ENCODE results near the gene LRP2. TPM values are rescaled to one million over a fixed set of nuclear protein-coding genes. Genes with fewer than 3 reads are reported as not detected.

Gene LRP2
- total and polyA plus RNA-seq, 4 donors: 0.19 to 5.7 (median 0.40) TPM

DNA sequence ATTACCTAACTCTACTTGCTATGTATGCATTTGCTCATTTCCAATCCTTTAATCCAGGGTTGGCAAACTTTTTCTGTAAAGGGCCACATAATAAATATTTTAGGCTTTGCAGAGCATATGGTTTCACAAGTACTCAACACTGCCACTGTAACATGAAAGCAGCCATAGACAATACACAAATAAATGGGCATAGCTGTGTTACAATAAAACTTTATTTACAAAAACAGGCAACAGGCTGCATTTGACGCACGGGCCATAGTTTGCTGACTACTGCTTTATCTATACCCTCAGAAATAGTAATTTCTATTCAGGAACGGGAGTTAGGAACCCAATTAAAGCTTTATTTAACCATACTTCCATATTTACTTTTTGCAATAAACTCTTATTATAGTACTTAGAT is 154.3 kb downstream of the LRP2 start:
- Histone ChIP-seq H3K4me3 (ENCODE audit: low read depth in 1 of 3, low read length in 3 of 3) (no peak overlapping the region), H3K9ac (ENCODE audit: low read depth in 1 of 2, low read length in 2 of 2) (no peak overlapping the region), H3K27me3 (ENCODE audit: control insufficient read depth in 4 of 4, insufficient read depth in 4 of 4, low read length in 3 of 4) (no peaks in the 10 kb centered on the region), H3K36me3 (ENCODE audit: control insufficient read depth in 4 of 4, insufficient read depth in 3 of 4, low read depth in 1 of 4, low read length in 3 of 4) (peaks cover 0 to 4% (median 1%) of the 10 kb centered on the region in 4 donors), H3K9me3 (ENCODE audit: control insufficient read depth in 4 of 4, low read length in 3 of 4) (no peaks in the 10 kb centered on the region), H3K4me1 (ENCODE audit: control insufficient read depth in 4 of 4, insufficient read depth in 4 of 4, low read length in 3 of 4) (no peaks in the 10 kb centered on the region), H3K27ac (ENCODE audit: low read depth in 1 of 2, low read length in 2 of 2) (no peak overlapping the region)
- TF ChIP-seq RAD21 (IDR thresholded peaks at IDR 0.05): no peak
- no peak for TF ChIP-seq FOXA1 (IDR thresholded peaks at IDR 0.05)
- WGBS: 92% methylated on average over 3 of the region's 3 CpGs
- DNase-seq (ENCODE audit: low spot score): no peak

DNA sequence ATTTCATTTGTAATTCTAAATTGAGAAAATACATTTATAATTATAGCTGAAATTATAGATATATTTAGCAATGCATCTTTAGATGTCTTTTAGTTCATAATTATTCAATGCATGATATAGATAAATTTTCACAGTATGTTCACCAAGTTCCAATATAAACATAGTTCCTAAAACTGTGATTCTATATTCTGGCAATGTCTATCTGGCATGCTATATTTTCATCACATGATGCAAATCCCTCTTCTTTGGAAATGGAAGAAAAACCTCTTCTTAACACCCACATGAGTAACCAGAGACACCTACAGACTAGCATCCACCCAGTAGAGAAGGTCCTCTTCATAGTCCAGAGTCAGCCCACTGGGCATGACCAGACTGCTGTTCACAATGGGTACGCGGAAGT is 157.2 kb downstream of the LRP2 start:
- Histone ChIP-seq H3K4me3 (ENCODE audit: low read depth in 1 of 3, low read length in 3 of 3) (no peak overlapping the region), H3K9ac (ENCODE audit: low read depth in 1 of 2, low read length in 2 of 2) (no peak overlapping the region), H3K9me3 (ENCODE audit: control insufficient read depth in 4 of 4, low read length in 3 of 4) (no peaks in the 10 kb centered on the region), H3K27ac (ENCODE audit: low read depth in 1 of 2, low read length in 2 of 2) (no peak overlapping the region), H3K27me3 (ENCODE audit: control insufficient read depth in 4 of 4, insufficient read depth in 4 of 4, low read length in 3 of 4) (no peaks in the 10 kb centered on the region), H3K4me1 (ENCODE audit: control insufficient read depth in 4 of 4, insufficient read depth in 4 of 4, low read length in 3 of 4) (no peaks in the 10 kb centered on the region), H3K36me3 (ENCODE audit: control insufficient read depth in 4 of 4, insufficient read depth in 3 of 4, low read depth in 1 of 4, low read length in 3 of 4) (peaks cover 0 to 2% (median 0%) of the 10 kb centered on the region in 4 donors)
- no peak for DNase-seq (ENCODE audit: low spot score)
- over 99% methylated on average over 2 of the region's 2 CpGs for WGBS
- TF ChIP-seq YY1 (IDR thresholded peaks at IDR 0.05): no peak
- TF ChIP-seq JUND (IDR thresholded peaks at IDR 0.05): no peak
- TF ChIP-seq, protein P1, sequence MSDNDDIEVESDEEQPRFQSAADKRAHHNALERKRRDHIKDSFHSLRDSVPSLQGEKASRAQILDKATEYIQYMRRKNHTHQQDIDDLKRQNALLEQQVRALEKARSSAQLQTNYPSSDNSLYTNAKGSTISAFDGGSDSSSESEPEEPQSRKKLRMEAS (IDR thresholded peaks at IDR 0.05): no peak
- TF ChIP-seq NR2F2 (IDR thresholded peaks at IDR 0.05): no peak

DNA sequence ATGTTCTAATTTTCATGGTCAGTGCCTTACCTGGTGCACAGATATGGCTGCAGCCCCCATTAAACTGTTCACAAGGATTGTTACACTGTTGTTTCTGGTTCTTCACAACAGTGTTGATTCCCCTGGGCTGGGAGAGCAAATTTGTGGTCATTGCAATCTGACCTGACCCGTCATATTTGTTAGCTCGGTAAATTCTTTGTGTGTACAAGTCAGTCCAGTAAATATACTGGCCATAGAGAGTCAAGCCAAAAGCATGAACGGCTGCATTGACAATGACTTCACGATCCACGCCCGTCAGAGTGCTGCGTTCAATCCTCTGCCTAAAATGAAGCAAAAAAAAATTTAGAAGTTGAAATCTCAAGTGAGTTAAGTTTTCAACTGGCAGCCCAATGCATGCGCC is 158.4 kb downstream of the LRP2 start:
- H3K36me3 ChIP-seq (ENCODE audit: control insufficient read depth in 4 of 4, insufficient read depth in 3 of 4, low read depth in 1 of 4, low read length in 3 of 4): peaks cover 0 to 2% (median 0%) of the 10 kb centered on the region in 4 donors
- no peaks in the 10 kb centered on the region for H3K27me3 ChIP-seq (ENCODE audit: control insufficient read depth in 4 of 4, insufficient read depth in 4 of 4, low read length in 3 of 4)
- H3K27ac ChIP-seq (ENCODE audit: low read depth in 1 of 2, low read length in 2 of 2): no peak overlapping the region
- H3K9me3 ChIP-seq (ENCODE audit: control insufficient read depth in 4 of 4, low read length in 3 of 4): no peaks in the 10 kb centered on the region
- TF ChIP-seq, protein P2, sequence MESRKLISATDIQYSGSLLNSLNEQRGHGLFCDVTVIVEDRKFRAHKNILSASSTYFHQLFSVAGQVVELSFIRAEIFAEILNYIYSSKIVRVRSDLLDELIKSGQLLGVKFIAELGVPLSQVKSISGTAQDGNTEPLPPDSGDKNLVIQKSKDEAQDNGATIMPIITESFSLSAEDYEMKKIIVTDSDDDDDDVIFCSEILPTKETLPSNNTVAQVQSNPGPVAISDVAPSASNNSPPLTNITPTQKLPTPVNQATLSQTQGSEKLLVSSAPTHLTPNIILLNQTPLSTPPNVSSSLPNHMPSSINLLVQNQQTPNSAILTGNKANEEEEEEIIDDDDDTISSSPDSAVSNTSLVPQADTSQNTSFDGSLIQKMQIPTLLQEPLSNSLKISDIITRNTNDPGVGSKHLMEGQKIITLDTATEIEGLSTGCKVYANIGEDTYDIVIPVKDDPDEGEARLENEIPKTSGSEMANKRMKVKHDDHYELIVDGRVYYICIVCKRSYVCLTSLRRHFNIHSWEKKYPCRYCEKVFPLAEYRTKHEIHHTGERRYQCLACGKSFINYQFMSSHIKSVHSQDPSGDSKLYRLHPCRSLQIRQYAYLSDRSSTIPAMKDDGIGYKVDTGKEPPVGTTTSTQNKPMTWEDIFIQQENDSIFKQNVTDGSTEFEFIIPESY (IDR thresholded peaks at IDR 0.05): no peak
- TF ChIP-seq RAD21 (IDR thresholded peaks at IDR 0.05): no peak
- TF ChIP-seq SP1 (IDR thresholded peaks at IDR 0.05): no peak
- TF ChIP-seq TAF1 (conservative IDR thresholded peaks at IDR 0.05): no peak
- TF ChIP-seq, protein P1 (IDR thresholded peaks at IDR 0.05): no peak
- no peak for TF ChIP-seq FOXA2 (IDR thresholded peaks at IDR 0.05)
- no peak for TF ChIP-seq JUND (IDR thresholded peaks at IDR 0.05)
- H3K9ac ChIP-seq (ENCODE audit: low read depth in 1 of 2, low read length in 2 of 2): no peak overlapping the region
- H3K4me3 ChIP-seq (ENCODE audit: low read depth in 1 of 3, low read length in 3 of 3): no peak overlapping the region
- 46% methylated on average over 8 of the region's 8 CpGs for WGBS
- DNase-seq (ENCODE audit: low spot score): no peak
- H3K4me1 ChIP-seq (ENCODE audit: control insufficient read depth in 4 of 4, insufficient read depth in 4 of 4, low read length in 3 of 4): no peaks in the 10 kb centered on the region

DNA sequence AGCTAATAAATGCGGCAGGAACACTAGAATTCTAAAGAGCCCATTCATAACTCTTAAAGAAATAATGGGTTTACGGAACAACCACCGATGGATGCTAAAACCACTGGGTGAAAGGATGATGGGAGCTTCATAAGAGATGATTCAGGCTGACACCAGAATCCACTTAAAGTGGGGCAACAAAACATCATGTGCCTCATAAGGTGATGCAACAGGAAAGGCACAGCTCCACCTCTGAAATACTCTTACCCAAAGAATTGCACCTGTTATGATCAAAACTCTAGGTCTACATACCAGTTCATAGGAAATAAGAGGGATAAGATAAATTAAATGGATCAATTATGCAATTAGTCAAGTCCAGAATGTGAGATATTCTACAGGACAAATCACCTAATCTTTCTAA is 161.6 kb downstream of the LRP2 start:
- no peaks in the 10 kb centered on the region for H3K36me3 ChIP-seq (ENCODE audit: control insufficient read depth in 4 of 4, insufficient read depth in 3 of 4, low read depth in 1 of 4, low read length in 3 of 4)
- no peak overlapping the region for H3K9ac ChIP-seq (ENCODE audit: low read depth in 1 of 2, low read length in 2 of 2)
- WGBS: 92% methylated on average over 3 of the region's 3 CpGs
- H3K4me1 ChIP-seq (ENCODE audit: control insufficient read depth in 4 of 4, insufficient read depth in 4 of 4, low read length in 3 of 4): no peaks in the 10 kb centered on the region
- DNase-seq (ENCODE audit: low spot score): no peak
- H3K9me3 ChIP-seq (ENCODE audit: control insufficient read depth in 4 of 4, low read length in 3 of 4): no peaks in the 10 kb centered on the region
- H3K4me3 ChIP-seq (ENCODE audit: low read depth in 1 of 3, low read length in 3 of 3): no peak overlapping the region
- H3K27ac ChIP-seq (ENCODE audit: low read depth in 1 of 2, low read length in 2 of 2): no peak overlapping the region
- no peaks in the 10 kb centered on the region for H3K27me3 ChIP-seq (ENCODE audit: control insufficient read depth in 4 of 4, insufficient read depth in 4 of 4, low read length in 3 of 4)
- TF ChIP-seq JUND (IDR thresholded peaks at IDR 0.05): no peak
- no peak for TF ChIP-seq FOXA2 (IDR thresholded peaks at IDR 0.05)
- no peak for TF ChIP-seq HNF4G (IDR thresholded peaks at IDR 0.05)
- TF ChIP-seq RAD21 (IDR thresholded peaks at IDR 0.05): no peak
- no peak for TF ChIP-seq TAF1 (conservative IDR thresholded peaks at IDR 0.05)
- TF ChIP-seq, protein P3, sequence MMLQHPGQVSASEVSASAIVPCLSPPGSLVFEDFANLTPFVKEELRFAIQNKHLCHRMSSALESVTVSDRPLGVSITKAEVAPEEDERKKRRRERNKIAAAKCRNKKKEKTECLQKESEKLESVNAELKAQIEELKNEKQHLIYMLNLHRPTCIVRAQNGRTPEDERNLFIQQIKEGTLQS (IDR thresholded peaks at IDR 0.05): no peak
- TF ChIP-seq GABPA (IDR thresholded peaks at IDR 0.05 in 1 of 2, conservative IDR thresholded peaks at IDR 0.05 in 1 of 2): no peak
- no peak for TF ChIP-seq FOXA1 (IDR thresholded peaks at IDR 0.05)
- TF ChIP-seq, protein P2 (IDR thresholded peaks at IDR 0.05): no peak
- TF ChIP-seq, protein P1 (IDR thresholded peaks at IDR 0.05): no peak
- no peak for TF ChIP-seq NR2F2 (IDR thresholded peaks at IDR 0.05)
- no peak for TF ChIP-seq RXRA (IDR thresholded peaks at IDR 0.05)
- TF ChIP-seq, protein P4, sequence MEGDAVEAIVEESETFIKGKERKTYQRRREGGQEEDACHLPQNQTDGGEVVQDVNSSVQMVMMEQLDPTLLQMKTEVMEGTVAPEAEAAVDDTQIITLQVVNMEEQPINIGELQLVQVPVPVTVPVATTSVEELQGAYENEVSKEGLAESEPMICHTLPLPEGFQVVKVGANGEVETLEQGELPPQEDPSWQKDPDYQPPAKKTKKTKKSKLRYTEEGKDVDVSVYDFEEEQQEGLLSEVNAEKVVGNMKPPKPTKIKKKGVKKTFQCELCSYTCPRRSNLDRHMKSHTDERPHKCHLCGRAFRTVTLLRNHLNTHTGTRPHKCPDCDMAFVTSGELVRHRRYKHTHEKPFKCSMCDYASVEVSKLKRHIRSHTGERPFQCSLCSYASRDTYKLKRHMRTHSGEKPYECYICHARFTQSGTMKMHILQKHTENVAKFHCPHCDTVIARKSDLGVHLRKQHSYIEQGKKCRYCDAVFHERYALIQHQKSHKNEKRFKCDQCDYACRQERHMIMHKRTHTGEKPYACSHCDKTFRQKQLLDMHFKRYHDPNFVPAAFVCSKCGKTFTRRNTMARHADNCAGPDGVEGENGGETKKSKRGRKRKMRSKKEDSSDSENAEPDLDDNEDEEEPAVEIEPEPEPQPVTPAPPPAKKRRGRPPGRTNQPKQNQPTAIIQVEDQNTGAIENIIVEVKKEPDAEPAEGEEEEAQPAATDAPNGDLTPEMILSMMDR (IDR thresholded peaks at IDR 0.05; ENCODE audit: low read depth, low read length, missing input control): no peak
- TF ChIP-seq SP1 (IDR thresholded peaks at IDR 0.05): no peak

All from liver (tissue), 9 donors.